VCaP (cell line): Measurements from ENCODE around the gene SMARCA4.

Experiments
- H3K27ac ChIP-seq: fragments of 450-650 bp; 2 replicates; pipeline ENCODE4 v1.5.1; 2017
- CTCF ChIP-seq: fragments of 450-650 bp; conservative IDR thresholded peaks from 2 replicates; pipeline ENCODE4 v1.5.1; 2017; ENCODE audit warnings: mild to moderate bottlenecking, moderate library complexity

Gene SMARCA4

GRCh38 chr19:10976131-10976892 is 15.5 kb downstream of the SMARCA4 start:
- H3K27ac ChIP-seq = no peak overlapping the region
- no peak for TF ChIP-seq CTCF

- no peak overlapping the region for H3K27ac ChIP-seq
- TF ChIP-seq CTCF = no peak
Measured at GRCh38 chr19:10977742-10978092, 16.9 kb downstream of the SMARCA4 start.

GRCh38 chr19:10979951-10980381 is 19.1 kb downstream of the SMARCA4 start:
- H3K27ac ChIP-seq = no peak overlapping the region

GRCh38 chr19:10981252-10981895 is 20.5 kb downstream of the SMARCA4 start:
- TF ChIP-seq CTCF = no peak
- H3K27ac ChIP-seq = no peak overlapping the region

More at GRCh38 chr19:10979951-10980381, 19.1 kb downstream of the SMARCA4 start:
- no peak for TF ChIP-seq CTCF

GRCh38 chr19:10983026-10983425 is 22.2 kb downstream of the SMARCA4 start:
- no peak overlapping the region for H3K27ac ChIP-seq
- no peak for TF ChIP-seq CTCF

- no peak overlapping the region for H3K27ac ChIP-seq
- TF ChIP-seq CTCF = no peak
Measured at GRCh38 chr19:10984166-10984735, 23.4 kb downstream of the SMARCA4 start.

- no peak for TF ChIP-seq CTCF
- no peak overlapping the region for H3K27ac ChIP-seq
Measured at GRCh38 chr19:10985502-10985901, 24.7 kb downstream of the SMARCA4 start.
